PFSK-1 (cell line): ENCODE data around the gene NEB.

ENCODE experiments used
- REST ChIP-seq, 2 experiments: IDR thresholded peaks; 2 replicates each; pipeline versions ENCODE4 v1.6.1 to v1.8.0; 2011 to 2012; ENCODE audit warnings: low read depth in 2 of 2, low read length in 2 of 2, control low read depth in 1 of 2, inconsistent platforms in 1 of 2, mild to moderate bottlenecking in 1 of 2, moderate library complexity in 1 of 2; ENCODE audit not compliant: insufficient read depth in 1 of 2
- SIN3A ChIP-seq: IDR thresholded peaks from 2 replicates; pipeline ENCODE4 v1.6.1; 2012; ENCODE audit warnings: mild to moderate bottlenecking, low read length, moderate library complexity, borderline replicate concordance; ENCODE audit not compliant: insufficient read depth

- TF ChIP-seq SIN3A (no peak), REST (IDR thresholded peaks at IDR 0.05; ENCODE audit: insufficient read depth in 1 of 2, low read depth in 2 of 2, low read length in 2 of 2) (no peak)
Measured at GRCh38 chr2:151767536-151767935, 33.3 kb upstream of the NEB start.
